ENCODE measurements around the gene ZNF480.
A peak's percentile ranks its signal among the peaks of the same experiment; 100 is the strongest.
"Not testable (repeated sequence)": the region's sequence is repeated elsewhere in the genome, so short reads cannot be mapped to it uniquely, and the experiment has no call there.

The ZNF480 gene

GRCh38 chr19:52296773-52297600, at the start of gene ZNF480:
Gene ZNF480 (plus strand): TSS chr19:52297169. CDS start chr19:52300413, 3,244 bp downstream.
- peak; percentile 87 for DNase-seq

- DNase-seq = peak; percentile 62
Measured at GRCh38 chr19:52248241-52248640, 48.7 kb upstream of the ZNF480 start.

GRCh38 chr19:52258426-52258825, 38.5 kb upstream of the ZNF480 start:
- no peak for DNase-seq

GRCh38 chr19:52265556-52265955, 31.4 kb upstream of the ZNF480 start:
- DNase-seq = not testable (repeated sequence)

GRCh38 chr19:52269338-52270261, 27.4 kb upstream of the ZNF480 start, which contains the start of gene ZNF766:
Gene ZNF766 (plus strand): TSS chr19:52269587. CDS start chr19:52269614, 27 bp downstream.
- DNase-seq = peak; percentile 97

GRCh38 chr19:52270266-52270885, 26.6 kb upstream of the ZNF480 start:
- DNase-seq = peak; percentile 4

- DNase-seq = no peak
Measured at GRCh38 chr19:52273301-52273700, 23.7 kb upstream of the ZNF480 start.

- no peak for DNase-seq
Measured at GRCh38 chr19:52274191-52274590, 22.8 kb upstream of the ZNF480 start.

- no peak for DNase-seq
Measured at GRCh38 chr19:52275988-52276387, 21.0 kb upstream of the ZNF480 start.

- no peak for DNase-seq
Measured at GRCh38 chr19:52277471-52277870, 19.5 kb upstream of the ZNF480 start.

- no peak for DNase-seq
Measured at GRCh38 chr19:52286256-52286655, 10.7 kb upstream of the ZNF480 start.

- no peak for DNase-seq
Measured at GRCh38 chr19:52291781-52292180, 5.2 kb upstream of the ZNF480 start.

GRCh38 chr19:52292946-52293345, 4.0 kb upstream of the ZNF480 start:
- DNase-seq = not testable (repeated sequence)

- no peak for DNase-seq
Measured at GRCh38 chr19:52296400-52296772, 583 bp upstream of the ZNF480 start.

- DNase-seq = no peak
Measured at GRCh38 chr19:52297601-52298364, 814 bp downstream of the ZNF480 start.

GRCh38 chr19:52307275-52307674, 10.3 kb downstream of the ZNF480 start:
- DNase-seq = no peak

- DNase-seq = no peak
Measured at GRCh38 chr19:52322429-52322828, 25.5 kb downstream of the ZNF480 start.

GRCh38 chr19:52331757-52332156, 34.8 kb downstream of the ZNF480 start:
- no peak for DNase-seq

- DNase-seq = no peak
Measured at GRCh38 chr19:52335768-52336116, 38.8 kb downstream of the ZNF480 start.

- DNase-seq = peak; percentile 83
Measured at GRCh38 chr19:52336117-52336790, 39.3 kb downstream of the ZNF480 start, which contains the start of gene ZNF610. Gene ZNF610 (plus strand): TSS chr19:52336243. CDS start chr19:52349173, 12,930 bp downstream.

- DNase-seq = no peak
Measured at GRCh38 chr19:52336791-52337381, 39.9 kb downstream of the ZNF480 start.

All from activated CD4-positive, alpha-beta T cell treated with anti-CD3 and anti-CD28 coated beads, Interleukin-2, amount 50 U/mL, for 1 hour (primary cell).